Liver (tissue), 3 donors: ENCODE data around the gene PHOSPHO1.

Experiments used
- RAD21 ChIP-seq, 2 donors: IDR thresholded peaks; 2 replicates each; pipeline ENCODE4 v1.6.1; 2016; ENCODE audit warnings: antibody characterized with exemption in 2 of 2, mild to moderate bottlenecking in 2 of 2
- REST ChIP-seq: IDR thresholded peaks from 2 replicates; pipeline ENCODE4 v1.6.1; 2016; ENCODE audit warnings: antibody characterized with exemption, mild to moderate bottlenecking
- SP1 ChIP-seq: IDR thresholded peaks from 2 replicates; pipeline ENCODE4 v1.6.1; 2018; ENCODE audit warnings: antibody characterized with exemption, mild to moderate bottlenecking
- TF ChIP-seq, protein P1 (sequence below): fragments of 150-350 bp; IDR thresholded peaks from 2 replicates; pipeline ENCODE4 v1.5.1; 2017; ENCODE audit warnings: improper control_type of control experiment, low read depth, low read length; ENCODE audit not compliant: missing input control
- donor health status: healthy.
- donor health status: healthy.

DNA sequence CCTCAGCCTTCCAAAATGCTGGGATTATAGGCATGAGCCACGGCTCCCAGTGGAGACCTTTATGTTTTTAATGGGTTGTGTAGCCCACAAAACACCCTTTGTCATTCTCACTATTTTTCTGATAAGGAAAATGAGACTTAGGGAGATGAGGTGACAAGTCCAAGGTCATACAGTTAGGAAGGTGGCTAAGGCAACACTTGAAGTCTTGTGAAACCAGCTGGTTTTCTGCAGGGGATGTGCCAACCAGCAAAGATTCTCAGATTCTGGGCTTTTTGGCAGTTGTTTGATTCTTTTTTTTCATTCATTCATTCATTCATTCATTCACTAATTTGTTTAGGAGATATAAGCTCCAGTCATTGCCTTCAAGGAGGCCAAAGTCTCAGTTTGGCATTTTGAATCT, 10.0 kb upstream of the PHOSPHO1 start:
- TF ChIP-seq SP1 (no peak), REST (no peak), RAD21 (IDR thresholded peaks at IDR 0.05) (no peak)
- TF ChIP-seq, protein P1, sequence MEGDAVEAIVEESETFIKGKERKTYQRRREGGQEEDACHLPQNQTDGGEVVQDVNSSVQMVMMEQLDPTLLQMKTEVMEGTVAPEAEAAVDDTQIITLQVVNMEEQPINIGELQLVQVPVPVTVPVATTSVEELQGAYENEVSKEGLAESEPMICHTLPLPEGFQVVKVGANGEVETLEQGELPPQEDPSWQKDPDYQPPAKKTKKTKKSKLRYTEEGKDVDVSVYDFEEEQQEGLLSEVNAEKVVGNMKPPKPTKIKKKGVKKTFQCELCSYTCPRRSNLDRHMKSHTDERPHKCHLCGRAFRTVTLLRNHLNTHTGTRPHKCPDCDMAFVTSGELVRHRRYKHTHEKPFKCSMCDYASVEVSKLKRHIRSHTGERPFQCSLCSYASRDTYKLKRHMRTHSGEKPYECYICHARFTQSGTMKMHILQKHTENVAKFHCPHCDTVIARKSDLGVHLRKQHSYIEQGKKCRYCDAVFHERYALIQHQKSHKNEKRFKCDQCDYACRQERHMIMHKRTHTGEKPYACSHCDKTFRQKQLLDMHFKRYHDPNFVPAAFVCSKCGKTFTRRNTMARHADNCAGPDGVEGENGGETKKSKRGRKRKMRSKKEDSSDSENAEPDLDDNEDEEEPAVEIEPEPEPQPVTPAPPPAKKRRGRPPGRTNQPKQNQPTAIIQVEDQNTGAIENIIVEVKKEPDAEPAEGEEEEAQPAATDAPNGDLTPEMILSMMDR: no peak
